HG03280 (cell line): Measurements from ENCODE around the gene MTCL1.

Source experiments
- ATAC-seq: cut with Tn5 transposase; IDR thresholded peaks from one replicate; pipeline ENCODE4 v1.9.1; 2021; ENCODE audit warnings: mild to moderate bottlenecking, moderate library complexity; ENCODE audit not compliant: unreplicated experiment

Gene MTCL1

DNA sequence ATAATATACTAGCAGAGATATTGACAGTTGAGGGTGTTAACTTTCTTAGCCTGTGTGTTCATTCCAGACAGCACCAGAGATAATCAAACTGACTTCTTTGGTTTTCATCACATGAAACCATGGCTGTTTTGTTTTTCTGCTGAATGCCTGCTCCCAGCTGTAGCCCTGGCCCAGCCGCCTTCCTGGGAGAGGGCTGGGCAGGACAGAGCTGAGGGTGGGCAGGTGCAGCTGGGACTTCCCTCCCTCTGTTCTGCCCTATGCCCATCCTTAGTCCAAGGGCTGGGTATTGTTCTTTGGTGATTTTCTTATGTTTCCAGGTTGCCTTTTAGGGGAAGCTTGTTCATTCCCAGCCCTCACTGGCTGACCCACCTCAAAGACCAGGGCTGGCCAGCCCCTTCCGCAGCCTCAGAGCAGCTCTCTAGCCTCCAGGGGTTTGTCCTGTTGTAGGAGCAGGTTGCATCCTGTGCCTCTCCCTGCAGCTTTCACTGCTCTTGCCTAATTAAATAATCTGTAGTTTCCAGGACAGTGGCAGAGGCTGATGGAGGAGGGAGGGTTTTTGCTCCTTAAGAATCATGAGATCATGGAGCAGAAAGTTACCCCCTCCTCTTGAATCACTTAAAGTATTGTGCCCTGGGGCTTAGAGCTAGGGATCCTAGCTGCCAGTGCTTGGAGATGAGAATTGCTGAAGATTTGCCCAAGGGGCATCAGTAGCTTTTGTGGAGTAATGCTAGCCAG lies 61.4 kb downstream of the MTCL1 start:
- no peak for ATAC-seq

DNA sequence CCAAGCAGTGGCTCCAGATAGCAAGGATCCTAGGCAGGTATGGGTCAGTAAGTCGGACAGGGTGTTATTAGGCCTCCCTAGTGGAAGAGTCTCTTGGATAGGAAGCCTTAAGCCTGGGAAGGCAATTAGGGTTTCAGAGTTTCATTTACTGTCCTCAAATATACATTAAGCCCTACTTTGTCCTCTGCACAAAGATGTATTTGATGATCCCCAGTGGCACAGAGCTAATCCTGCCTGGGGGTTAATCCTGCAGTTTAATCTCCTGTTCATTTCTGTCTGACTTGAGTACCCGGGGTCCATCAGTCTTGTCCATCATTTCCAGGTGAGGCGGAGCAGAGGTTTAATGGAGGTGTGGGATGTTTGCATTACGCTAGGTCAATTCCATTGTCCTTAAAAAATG lies 62.0 kb downstream of the MTCL1 start:
- no peak for ATAC-seq

DNA sequence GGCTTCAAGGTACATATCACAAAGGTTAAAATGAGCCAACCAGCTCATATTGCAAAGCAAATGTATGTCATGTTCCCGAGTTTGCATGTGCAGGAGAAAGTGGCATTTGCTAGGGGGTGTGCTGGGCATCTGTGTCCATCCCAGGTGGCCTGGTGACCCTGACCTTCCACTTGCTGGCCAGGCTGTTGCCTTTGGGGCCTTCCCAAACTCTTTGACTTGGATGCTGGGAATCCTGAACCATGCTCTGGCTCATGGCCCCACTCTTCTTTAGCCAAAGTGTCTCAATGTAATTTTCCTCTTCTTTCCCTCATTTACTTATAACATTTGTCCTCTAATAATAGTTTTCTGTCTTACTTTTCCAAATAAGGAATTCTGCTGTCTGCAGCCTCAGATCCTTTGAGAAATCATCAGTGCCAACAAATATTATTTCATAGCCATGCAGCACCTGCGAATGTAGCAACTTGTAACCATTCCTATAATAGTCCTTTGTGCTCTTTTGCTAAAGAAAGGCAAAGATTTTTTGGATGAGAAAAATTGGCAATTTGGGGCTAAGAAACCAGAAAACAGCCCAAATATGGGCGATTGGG lies 64.2 kb downstream of the MTCL1 start:
- no peak for ATAC-seq

DNA sequence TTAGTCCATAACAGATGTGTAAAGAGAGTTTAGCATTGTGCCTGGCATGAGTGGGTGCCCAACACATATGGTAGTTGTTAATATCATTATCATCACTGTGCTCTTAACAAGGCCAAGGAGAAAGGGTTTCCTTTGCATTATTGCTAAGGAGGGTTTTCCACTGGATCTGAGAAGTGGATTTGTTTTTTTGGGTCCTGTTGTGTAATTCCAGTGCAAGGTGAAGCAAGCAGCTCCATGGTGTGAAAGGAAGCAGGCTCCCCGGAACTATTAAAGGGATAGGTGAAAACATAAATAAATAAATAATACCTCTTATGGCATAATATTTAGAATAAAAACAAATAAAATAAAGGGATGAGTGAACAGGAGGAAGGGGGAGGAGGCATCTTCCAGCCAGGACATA lies 65.3 kb downstream of the MTCL1 start:
- no peak for ATAC-seq

DNA sequence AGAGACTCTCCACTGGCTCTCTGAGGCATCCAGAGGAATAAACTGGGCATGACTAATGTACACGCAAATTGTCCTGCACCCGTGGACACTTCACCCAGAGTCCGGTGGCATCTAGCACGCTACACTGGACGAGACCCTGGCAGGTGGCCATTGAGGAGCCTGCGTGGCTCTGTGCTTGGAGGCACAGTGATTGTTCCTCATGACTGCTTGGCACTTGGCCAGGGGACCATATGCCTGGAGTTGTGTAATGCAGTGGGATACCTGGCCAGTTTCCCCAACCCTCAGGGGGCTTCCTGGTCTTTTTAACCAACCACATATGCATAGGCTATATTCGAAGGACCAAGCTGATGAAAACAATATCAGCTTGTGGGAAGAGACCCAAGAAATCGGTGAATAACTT lies 66.6 kb downstream of the MTCL1 start:
- no peak for ATAC-seq

DNA sequence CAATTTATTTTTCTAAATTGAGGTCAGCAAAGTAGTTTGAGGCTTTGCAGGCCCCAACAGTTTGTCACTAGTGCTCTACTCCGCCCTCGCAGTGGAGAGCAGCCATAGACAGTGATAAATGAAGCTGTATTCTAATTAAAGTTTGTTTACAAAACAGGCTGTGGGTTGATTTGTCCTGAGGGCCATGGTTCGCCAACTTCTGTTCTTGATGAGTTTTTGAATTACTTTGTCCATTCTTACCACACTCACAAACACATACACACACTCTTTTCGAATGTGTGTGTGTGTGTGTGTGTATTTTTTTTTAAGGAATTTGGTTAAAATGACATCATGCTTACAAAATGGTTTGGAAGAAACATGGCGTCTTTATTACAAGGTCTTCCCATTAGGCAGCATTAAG lies 68.6 kb downstream of the MTCL1 start:
- no peak for ATAC-seq

DNA sequence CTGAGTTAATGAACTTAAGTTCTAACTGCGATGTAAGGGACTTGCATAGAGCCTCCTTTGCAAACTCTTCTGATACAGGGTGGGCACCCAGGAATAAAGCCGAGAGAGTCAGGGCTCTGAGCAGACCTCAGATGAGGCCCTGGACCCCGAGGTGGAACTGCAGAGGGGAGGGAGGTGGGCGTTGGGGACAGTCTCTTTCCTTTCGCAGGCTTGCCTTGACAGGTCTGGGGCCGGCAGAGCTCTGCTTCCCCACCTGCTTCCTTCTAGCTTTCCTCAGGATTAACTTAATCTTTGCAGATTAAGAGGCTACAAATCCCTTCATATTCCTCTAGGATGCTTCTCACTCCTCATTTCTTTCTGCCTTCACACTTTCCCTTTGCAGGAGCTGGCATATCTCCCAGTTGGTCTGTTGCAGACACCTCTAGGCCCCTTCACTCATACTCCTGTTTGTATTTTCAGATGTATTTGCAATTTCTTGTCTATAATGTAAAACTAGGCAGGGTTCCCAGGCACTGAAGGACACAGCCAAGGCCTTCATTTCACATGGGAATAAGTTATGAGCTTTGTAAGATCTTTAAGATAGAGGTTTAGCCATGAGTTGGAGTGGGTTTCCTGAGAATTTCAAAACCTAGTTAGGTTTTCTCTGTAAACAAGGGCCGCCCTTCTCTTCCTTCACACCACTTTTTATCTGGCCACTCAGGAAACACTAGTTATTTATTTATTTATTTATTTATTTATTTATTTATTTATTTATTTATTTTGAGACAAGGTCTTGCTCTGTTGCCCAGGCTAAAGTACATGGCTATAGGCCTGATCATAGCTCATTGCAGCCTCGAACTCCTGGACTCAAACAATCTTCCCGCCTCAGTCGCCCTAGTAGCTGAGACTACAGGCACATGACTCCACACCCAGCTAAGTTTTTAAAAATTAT lies 70.9 kb downstream of the MTCL1 start:
- no peak for ATAC-seq

DNA sequence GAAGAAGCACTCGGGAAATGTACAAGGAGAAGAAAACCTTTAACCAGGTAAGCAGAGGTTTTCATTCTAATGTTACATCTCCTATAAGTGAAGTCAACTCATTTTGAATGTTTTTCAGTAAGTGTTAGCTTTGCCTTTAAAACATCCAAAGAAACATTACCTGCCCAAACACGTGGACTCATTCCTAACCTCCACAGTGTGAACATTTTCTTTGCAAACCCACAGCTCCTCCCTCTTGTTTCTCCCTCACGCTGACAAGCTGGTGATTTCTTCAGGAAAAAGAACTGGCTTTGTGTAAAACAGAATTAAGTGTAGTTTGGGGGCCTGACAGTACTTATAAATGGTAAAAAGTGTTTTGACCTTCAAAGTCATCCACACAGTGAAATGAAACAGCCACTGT lies 72.5 kb downstream of the MTCL1 start:
- no peak for ATAC-seq

DNA sequence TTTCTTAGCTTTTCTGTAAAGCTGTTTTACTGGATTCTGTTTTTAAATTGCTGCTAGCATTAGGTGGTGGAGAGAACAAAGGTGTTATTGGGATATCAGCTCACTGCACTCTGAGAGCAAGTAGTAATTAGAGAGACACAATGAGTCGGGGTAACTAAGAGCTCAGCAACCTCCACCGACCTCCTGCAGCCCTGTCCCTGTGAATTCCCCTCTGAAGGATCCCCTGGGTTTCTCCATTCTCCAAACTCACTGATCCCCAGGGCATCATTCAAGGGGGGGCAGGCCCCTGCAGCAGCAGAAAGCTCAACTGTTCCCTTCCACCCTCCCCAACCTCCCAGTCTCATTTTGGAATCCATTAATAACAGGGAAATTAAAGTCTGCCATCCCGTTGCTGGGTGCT lies 73.0 kb downstream of the MTCL1 start:
- no peak for ATAC-seq

DNA sequence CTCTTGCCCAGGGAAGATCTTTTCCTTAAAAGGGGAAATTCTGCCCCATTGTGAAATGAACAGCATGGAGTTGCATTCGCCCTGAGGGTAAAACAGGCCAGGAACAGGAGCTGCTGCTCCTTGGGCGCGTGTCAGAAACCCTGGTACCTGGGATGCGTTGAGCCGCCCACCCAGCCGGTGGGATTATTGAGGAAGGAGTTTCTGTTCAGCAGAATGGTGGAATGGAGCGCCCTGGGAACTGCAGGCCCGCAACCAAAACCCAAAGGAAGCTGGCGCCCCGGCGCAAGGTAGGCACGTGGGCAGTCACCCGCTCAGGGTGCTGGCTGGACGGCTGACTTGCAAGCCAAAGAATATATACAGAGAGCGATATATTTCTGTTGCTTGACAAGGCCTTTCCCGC lies 73.5 kb downstream of the MTCL1 start:
- ATAC-seq = no peak

DNA sequence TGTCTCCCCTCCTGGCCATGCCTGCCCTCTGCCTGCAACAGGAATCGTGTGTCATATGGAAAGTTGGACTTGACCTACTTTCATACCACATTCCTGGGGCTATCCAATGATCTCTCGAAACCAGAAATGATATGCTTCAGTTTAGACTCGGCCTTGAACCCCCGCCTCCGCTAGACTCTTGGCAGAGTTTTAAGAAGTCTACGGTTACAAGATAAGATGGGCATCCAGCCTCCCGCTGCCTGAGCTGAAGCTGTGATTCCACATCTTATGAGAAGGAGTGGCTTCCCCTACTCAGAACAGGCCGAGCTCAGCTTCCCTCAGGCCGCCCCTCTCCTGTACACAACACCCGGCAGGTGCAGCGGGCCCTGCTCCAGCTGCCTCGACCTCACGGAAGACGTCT lies 73.9 kb downstream of the MTCL1 start:
- no peak for ATAC-seq

DNA sequence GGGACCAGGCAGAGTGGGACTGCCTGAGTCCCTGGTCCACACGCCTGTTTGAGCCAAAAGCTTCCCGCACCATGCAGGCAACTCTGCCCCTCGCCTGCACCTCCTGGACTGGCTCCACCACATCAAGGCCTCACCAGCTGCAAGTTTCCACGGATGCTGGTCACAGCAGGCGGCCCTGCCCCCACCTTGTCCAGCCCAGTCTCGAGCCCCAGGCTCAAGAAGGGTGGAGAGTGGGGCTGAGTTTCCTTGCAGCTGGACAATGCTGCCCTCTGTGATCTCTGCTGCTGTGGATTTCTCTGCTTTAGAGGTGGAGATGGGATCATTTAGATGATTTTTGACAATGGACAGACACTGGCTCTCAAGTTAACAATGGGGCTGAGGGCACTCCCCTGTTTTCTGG lies 74.9 kb downstream of the MTCL1 start:
- no peak for ATAC-seq

DNA sequence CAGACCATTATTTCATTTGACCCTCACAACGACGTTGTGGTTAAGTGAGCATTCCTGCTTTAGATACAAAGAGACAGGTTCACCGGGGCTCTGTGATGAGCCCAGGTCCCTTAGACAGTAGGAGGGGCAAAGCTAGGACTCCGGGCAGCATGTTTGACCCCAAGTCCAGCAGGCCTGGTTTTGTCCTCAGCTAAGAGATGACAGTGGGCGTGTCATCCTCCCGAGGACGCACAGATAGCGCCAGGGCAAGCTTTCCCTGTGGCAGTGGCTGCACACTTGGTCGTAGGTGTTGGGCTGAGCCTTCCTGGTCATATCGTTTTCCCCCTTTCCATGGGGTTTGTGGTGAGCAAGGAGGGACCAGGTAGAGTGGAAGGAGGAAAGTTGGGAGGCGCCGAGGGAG lies 76.3 kb downstream of the MTCL1 start:
- ATAC-seq = no peak

DNA sequence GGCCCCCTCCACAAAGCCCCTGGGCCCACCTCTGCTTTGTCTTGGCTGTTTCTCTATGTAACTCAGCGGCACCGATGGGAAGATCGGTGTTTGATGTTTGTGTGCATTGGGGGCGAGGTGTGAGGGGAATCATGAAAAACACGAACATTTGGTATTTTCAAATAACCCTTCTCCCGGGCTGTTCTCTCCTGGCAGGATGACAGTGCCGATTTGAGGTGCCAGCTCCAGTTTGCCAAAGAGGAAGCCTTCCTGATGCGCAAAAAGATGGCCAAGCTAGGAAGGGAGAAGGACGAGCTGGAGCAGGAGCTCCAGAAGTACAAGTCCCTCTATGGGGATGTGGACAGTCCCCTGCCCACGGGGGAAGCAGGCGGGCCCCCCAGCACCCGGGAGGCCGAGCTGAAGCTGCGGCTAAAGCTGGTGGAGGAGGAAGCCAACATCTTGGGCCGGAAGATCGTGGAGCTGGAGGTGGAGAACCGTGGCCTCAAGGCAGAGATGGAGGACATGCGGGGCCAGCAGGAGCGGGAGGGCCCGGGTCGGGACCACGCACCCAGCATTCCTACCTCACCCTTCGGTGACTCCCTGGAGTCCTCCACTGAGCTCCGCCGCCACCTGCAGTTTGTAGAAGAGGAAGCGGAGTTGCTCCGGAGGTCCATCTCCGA lies 78.1 kb downstream of the MTCL1 start:
- no peak for ATAC-seq

DNA sequence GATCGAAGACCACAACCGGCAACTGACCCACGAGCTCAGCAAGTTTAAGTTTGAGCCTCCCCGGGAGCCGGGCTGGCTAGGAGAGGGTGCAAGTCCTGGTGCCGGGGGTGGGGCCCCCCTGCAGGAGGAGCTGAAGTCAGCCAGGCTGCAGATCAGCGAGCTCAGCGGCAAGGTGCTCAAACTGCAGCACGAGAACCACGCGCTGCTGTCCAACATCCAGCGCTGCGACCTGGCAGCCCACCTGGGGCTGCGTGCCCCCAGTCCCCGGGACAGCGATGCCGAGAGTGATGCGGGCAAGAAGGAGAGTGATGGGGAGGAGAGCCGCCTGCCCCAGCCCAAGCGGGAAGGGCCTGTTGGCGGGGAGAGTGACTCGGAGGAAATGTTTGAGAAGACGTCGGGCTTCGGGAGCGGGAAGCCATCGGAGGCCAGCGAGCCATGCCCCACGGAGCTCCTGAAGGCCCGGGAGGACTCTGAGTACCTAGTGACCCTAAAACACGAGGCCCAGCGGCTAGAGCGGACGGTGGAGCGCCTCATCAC lies 78.7 kb downstream of the MTCL1 start:
- no peak for ATAC-seq

DNA sequence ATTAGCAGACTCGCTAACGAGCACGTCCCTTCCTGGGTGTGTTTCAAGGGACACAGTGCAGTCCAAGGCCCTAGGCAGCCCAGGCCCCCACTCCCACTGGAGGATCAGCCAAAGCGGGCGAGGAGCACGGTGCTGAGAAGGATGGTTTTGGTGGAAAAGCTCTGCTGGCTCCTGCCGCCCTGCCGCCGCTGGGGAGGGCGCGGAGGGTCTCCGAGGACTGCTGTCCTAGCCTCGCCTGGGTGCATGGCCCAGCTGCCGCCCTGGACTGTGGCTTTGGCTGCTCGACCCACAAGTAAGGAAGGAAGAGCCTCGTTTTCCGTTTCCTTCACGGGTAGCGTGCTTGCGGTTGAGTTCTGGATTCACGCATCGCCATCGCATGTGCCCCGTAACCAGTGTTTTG lies 79.9 kb downstream of the MTCL1 start:
- no peak for ATAC-seq

DNA sequence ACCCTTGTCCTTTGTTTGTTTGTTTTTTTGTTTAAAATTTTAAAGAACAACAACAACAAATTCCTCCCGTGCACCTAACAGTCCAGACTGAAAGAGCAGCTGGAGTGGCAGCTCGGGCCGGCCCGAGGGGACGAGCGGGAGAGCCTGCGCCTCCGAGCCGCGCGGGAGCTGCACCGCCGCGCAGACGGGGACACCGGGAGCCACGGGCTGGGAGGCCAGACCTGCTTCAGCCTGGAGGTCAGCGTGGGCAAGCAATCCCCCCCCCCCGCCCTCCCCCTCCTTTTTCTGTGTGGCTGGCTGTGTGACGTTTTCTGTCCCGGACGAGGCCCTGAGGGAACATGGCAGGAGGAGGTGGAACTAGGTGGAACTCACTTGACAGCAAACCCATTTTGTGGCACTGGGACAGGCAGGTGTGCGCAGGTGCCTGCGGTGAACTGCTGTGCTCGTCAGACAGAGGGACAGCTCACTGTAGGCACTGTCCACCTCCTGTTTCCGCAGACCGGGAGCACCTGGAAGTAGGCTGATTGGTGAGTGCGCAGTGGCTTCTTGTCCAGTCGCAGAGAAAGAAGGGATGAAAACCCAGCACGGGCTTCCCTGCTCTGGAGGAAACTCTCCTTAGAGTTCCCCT lies 80.6 kb downstream of the MTCL1 start:
- ATAC-seq = no peak

DNA sequence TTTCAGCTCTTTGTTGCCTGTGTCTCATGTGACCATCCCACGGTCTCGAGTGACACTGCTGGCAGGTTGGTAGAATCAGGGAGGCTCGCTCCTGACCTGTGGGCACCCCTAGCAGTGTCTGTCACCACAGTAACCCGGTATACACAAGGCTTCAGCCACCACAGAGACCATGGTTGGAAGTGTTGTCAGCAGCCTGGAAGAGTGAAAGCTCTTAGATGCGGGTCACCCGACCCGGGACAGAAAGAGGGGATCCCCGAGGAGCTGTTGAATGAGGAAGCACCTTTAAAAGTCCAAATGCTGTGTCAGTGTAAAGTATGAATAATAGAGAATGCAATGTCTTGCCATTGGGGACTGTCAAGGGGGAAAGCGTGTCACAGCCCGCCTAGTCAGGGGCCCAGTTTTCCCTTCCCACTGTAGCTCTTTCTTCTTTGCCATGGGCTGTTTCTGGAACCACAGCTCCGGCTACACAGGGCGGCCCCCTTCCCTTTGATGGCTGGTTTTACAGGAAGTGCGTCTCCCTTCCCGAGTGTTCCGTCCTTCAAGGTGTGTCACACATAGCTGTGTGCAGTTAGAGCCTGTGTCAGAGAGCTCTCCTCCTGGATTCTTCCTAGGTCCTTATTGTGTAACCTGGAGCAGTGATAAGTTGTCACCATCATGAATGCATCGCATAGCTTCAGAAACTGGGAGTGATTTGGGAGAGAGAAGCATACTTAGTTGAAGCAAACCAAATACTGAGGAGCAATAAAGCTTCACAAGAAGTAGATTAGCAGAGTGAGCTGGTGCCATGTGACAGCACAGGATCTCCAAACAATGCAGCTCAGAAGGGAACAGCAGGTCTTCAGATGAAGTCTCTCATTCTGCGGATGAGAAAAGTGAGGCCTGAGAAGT lies 81.4 kb downstream of the MTCL1 start:
- ATAC-seq = no peak

DNA sequence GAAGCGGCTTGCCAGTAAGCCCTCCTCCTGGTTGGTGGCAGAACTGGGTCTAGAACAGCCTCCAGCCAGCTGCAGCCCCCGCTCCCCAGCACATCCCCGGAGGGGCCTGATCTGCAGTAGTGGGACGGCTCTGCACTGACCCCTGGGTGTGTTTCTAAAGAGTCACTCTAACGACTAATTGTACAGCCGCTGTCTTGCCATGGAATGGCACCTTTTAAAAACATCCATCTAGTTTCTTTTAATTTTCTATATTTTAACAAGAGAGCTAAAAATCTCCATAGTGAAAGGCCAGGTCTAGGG lies 82.0 kb downstream of the MTCL1 start:
- ATAC-seq = no peak

DNA sequence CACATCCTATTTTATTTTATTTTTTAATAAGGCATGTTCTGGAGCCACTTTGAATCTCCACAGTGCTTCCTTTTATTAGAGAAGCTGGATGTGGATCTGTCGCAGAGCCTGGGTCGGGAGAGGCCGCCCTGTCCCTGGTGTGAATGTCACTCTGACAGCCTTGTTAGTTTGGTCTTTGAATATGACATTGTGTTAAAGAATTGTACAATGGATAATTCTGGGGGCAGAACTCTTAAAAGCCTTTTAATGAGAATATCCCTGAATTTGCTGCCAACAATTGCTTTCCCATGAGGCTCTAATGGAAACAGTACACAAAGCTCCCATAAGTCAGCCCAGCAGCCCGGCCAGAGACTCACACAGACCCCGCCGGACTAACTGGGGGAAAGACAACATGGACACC lies 82.4 kb downstream of the MTCL1 start:
- ATAC-seq = no peak
